HG03520 (cell line): ENCODE results near the gene RUFY2.
"Not testable (repeated sequence)": the region's sequence is repeated elsewhere in the genome, so short reads cannot be mapped to it uniquely, and the experiment has no call there.

Source experiments
- ATAC-seq: cut with Tn5 transposase; IDR thresholded peaks from one replicate; pipeline ENCODE4 v1.9.1; 2021; ENCODE audit warnings: mild to moderate bottlenecking, moderate library complexity; ENCODE audit not compliant: unreplicated experiment

The RUFY2 gene, protein sequence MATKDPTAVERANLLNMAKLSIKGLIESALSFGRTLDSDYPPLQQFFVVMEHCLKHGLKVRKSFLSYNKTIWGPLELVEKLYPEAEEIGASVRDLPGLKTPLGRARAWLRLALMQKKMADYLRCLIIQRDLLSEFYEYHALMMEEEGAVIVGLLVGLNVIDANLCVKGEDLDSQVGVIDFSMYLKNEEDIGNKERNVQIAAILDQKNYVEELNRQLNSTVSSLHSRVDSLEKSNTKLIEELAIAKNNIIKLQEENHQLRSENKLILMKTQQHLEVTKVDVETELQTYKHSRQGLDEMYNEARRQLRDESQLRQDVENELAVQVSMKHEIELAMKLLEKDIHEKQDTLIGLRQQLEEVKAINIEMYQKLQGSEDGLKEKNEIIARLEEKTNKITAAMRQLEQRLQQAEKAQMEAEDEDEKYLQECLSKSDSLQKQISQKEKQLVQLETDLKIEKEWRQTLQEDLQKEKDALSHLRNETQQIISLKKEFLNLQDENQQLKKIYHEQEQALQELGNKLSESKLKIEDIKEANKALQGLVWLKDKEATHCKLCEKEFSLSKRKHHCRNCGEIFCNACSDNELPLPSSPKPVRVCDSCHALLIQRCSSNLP

DNA sequence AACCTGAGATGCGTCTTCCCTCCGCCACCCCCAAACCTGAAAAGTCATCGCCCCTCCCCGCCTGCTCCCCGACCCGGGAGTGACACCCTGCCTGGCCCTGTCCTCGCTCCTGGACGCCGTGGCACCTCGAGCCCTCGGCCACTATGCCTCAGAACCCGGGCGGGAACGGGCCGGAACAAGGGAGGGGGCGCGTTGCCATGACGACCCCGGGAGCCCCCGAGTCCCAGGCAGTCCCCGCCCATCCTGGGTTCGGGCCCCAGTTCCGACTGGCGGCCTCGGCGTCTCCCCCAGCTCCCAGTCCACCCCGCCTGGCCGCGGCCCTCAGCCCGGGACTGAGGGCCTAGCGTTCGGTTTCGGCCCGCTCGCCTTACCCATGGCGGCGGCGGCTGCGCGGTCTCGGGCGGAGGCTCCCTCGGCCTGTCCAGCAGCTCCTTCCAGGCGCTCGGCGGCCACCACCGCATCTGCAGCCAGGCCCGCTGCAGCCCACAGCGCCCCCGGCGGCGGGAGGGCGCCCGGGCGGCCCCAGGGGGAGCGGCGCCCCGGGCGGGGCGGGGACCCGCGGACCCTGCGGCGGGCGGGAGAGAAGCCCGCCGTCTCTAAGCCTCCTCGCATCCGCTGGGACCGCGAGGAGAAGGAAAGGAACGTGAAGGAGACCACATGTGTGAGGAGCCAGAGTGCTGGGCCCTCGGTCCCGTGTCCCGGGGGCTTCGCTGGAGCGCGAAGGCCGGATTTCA is at the start of gene RUFY2:
RUFY2 (minus strand) TSS at position 463 of the 734 bp plus-strand sequence; CDS start at position 375, 88 bp downstream.
- peak; percentile 94 for ATAC-seq

DNA sequence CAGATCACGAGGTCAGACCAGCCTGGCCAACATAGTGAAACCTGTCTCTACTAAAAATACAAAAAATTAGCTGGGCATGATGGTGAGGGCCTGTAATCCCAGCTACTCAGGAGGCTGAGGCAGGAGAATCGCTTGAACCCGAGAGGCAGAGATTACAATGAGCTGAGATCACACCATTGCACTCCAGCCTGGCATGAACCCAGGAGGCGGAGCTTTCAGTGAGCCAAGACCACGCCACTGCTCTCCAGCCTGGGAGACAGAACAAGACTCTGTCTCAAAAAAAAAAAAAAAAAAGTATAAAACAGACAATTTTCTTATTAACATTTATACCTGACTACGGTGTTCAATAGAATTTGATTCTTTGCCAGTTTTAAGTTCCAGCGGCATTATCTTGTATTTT is 42.6 kb upstream of the RUFY2 start:
- not testable (repeated sequence) for ATAC-seq

DNA sequence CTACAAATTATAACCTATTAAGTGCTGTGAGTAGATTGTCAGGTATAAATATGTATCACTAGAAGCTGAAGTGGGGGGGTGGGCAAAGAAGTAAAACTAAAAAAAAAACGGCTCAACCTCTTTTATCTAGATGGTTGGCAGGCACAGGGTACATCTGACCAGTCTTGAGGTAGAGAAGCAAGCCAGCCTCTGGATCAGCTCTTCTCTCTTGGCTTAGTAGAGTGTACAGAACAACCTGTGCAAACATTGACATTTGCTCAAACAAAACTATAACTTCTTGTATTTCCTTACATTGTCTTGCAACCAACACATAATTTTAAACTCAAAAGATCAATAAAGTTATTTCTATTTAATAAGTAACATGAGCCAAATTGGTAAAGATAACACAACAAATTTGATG is 39.1 kb upstream of the RUFY2 start:
- ATAC-seq, result no peak

DNA sequence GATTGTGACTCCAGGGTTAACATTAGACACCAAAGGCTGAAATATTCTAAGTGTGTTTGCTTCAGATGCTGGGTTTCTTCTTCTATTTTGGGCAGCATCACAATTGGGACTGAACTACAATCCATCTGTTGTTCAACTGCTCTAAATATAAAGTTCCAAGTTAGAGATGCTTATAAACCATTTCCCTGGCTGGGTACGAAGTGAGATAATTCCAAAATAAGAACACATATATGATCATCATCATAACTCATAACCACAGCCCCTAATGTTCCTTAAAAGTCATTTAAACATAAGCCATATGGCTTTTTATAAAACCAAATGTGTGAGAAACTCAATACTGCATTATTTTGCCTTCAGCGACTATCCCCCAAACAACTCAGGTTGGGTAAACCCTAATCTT is 35.9 kb upstream of the RUFY2 start:
- no peak for ATAC-seq

DNA sequence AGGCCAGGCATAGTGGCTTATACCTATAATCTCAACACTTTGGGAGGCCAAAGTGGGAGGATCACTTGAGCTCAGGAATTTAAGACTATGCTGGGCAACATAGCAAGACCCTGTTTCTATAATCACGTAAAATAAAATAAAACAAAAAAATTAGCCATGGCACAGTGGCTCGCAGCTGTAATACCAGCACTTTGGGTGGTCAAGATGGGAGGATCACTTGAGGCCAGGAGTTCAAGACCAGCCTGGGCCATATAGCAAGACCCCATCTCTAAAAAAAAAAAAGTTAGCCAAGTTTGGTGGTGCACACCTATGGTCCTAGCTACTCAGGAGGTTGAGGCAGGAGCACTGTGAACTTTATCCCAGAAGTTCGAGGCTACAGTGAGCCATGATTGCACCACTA is 33.8 kb upstream of the RUFY2 start:
- no peak for ATAC-seq

DNA sequence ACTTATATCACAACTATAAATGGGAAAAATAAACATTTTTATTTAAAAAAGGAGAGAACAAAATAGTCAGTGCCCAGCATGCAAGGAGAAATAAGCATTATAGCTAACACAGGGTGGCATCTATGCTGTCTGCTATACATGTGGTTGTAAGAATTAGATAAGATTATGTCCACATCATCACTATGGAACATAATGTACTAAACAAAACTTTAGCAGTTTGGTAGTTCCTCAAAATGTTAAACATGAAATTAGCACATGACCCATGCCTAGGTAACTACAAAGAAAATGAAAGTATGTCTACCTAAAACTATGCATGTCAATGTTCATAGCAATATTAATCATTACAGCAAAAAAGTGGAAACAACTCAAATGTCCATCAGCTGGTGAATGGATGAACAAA is 28.7 kb upstream of the RUFY2 start:
- ATAC-seq, result no peak

DNA sequence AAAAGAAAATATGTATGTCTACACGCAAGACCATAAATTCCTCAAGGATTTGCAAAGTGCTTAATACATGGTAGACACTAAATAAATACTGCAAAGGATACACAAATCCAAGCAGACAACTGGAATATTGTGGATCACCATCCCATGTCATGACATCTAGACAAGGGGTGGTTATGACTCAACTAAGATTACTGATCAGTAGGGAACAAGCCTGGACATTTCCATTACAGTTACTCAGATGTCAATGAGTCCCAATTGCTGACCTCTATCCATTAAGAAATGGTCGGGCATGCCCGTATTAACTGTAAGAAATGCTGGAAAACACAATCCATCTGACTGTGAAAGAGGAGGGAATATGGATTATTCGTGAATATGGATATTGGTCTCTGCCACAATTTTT is 27.6 kb upstream of the RUFY2 start:
- ATAC-seq, result no peak

DNA sequence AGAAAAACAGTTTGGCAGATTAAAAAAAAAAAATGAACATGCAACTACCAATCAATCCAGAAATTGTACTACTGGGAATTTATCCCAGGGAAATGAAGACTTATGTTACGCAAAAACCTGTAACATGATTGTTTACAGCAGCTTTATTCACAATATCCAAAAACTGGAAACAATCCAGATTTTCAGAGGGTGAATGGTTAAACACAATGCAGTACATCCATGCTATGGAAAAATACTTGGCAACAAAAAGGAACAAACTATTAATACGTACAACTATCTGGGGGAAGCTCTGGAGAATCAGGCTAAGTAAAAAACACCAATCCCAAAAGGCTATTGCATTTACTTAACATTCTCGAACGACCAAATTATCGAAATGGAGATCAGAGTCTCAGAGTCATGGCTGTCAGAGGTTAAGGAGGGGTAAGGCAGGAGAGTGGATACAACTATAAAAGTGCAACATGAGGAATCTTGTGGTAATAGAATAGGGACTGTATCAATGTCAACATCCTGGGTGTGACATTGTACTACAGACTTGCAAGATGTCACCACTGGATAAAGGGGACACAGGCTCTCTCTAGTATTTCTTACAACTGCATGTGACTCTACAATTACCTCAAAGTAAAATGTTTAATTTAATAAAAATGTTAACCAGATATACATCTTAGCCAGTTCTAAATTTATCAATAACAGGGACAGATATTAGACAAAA is 21.5 kb upstream of the RUFY2 start:
- ATAC-seq, result no peak

DNA sequence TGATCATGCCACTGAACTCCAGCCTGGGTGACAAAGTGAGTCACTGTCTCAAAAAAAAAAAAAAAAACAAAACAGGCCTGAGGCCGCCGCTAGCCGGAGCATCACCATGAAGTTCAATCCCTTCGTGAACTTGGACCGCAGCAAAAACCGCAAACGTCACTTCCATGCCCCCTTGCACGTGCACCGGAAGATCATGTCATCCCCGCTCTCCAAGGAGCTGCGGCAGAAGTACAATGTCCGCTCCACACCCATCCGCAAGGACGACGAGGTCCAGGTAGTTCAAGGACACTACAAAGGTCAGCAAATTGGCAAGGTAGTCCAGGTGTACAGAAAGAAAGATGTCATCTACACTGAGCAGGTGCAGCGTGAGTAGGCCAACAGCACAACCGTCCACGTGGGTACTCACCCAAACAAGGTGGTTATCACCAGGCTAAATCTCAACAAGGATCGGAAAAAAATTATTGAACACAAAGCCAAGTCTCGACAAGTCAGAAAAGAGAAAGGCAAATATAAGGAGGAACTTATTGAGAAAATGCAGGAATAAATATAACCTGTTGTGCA is 17.5 kb upstream of the RUFY2 start:
- ATAC-seq, result no peak

DNA sequence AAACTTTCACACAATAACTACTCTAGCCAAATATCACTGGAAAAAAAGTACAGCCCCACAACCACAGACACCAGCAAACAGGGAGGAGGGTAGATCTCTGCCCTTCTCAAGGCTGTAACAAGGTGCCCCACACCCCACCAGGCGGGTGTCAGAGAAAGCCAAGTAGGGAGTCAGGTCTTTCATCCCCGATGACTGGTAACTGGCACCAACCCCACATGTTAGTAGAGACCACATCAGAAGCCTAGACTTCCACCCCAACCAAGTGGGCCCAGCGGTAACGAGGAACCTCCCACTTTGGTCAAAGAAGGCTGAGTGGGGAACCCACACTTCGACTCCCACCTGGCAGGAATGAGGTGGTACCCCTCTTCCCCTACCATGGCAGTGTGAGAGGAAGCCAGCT is 16.4 kb upstream of the RUFY2 start:
- ATAC-seq, result no peak

DNA sequence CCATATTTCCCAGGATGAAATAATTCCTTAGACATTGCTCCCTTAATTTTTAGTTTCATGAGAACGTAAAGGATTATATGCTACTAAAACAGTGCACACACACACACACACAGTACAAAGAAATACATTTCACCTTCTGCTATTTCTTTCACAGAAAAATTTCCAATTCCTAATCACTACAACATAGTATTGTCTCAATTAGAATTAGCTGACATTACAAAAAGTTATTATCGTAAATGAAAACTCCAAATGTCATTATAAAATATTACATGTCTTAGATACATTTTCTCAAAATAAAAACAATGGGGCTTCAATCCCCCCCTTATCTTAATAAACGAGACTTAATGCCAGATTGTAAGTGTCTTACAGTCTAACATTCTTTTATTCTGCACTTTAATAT is 12.3 kb upstream of the RUFY2 start:
- ATAC-seq, result no peak

DNA sequence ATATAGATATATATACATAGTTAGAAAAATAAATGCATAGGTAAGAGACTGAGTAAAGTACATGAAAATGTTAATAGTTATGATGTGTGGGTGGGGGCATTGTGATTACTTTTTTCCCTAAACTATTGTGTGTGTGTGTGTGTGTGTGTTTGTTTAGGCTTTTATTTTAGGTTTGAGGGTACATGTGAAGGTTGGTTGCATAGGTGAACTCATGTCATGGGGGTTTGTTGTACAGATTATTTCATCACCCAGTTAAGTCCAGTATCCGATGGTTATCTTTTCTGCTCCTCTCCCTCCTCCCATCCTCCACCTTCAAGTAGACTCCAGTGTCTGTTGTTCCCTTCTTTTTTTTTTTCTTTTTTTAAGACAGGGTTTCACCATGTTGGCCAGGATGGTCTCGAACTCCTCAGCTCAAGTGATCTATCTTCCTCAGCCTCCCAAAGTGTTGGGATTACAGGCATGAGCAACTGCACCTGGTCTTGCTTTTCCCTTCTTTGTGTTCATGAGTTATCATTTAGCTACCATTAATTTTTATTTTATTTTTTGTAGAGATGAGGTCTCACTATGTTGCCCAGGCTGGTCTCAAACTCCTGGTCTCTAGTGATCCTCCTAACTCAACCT is 1.9 kb upstream of the RUFY2 start:
- ATAC-seq, result no peak

DNA sequence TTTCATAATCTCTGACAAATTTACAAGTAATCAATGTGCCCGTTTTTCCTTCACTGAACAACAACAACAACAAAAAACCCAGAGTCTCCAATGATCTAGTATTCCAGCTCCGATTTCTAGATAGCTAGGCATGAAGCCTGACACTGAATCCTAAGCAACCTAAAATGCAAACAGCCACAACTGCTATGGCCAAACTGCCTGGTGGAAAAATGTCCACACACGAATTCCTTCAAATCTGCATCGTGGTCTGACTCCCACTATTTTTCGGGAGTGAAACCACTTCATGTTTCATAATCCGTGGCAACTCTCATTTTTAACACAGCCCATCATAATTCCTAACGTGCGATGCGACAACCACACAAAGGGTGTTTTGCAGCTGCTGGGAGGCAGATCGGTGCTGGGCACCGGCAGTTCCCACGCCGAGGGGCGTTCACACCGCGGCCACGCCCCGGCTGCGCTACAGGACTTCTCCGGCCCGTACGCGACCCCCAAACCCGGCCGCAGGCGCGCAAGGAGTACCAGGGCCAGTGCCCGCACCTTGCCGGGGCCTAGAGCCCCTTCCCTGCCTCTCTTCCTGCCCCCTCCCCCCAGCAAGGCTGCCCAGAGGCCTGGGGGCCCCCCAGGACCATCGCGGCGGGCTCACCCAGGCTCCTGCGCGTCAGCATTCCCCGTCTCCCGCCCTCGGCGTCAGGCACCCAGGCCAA is 814 bp downstream of the RUFY2 start:
- peak; percentile 15 for ATAC-seq

DNA sequence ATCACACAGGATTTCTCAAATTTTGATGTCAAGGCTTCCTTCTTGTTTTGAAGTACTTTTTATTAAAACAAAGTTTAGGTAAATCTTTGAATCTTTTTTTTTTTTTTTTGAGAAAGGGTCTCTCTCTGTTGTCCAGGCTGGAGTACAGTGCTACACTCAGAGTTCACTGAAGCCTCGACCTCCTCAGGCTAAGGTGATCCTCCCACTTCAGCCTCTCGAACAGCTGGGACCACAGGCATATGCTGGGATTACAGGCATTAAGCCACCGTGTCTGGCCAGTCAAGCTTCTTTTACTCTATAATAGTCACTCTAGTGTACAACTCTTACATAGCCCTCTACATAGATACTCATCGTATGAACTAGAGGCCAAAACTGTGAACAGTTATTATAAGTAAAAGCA is 3.4 kb downstream of the RUFY2 start:
- ATAC-seq, result no peak

DNA sequence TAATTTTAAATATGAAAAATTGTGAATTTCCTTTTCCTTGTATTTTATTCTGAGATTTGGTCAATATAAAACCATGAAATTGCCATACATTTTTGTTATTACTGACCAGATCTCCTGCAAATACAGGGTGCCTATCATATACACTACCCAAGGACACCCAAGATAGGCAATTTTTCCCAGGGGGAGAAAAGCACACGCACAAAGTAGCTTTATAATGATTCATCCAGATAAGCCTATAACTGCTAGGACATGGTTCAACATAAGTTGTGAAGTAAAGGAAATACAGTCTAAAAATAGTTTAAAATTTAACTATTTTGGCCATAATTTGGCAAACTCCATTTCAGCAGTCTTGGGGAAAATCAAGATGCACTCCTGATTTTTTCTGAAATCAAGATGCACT is 4.8 kb downstream of the RUFY2 start:
- ATAC-seq, result no peak

DNA sequence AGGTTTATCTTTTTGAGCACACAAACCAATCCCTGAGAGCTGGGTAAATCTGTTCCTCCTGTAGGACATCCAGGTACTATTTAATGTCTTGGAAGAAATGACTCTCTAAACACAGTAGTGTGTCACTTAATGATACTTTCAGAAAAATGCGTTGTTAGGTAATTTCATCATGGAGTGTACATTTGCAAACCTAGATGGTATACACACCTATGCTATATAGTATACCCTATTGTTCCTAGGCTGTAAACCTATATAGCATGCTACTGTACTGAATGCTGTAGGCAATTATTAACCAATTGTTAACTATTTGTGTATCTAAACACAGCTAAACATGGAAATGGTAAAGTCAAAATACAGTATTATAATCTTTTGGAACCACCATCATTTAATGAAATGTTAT is 10.1 kb downstream of the RUFY2 start:
- no peak for ATAC-seq

DNA sequence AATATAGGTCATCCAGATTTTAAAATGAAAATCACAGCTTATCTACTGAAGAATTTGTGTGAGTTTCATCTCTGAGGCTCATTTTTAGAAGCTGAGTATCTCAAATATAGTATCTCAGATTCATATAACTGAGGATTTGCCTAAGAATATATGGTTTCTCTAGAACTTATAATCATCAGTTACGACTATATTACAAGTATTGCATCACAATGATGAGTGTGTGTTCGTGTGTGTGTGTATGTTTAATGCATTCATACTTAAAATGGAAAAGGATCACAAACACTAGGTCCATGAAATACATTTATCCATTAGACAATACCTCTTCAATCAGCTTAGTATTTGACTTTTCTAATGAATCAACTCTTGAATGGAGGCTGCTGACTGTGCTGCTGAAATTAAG is 21.3 kb downstream of the RUFY2 start:
- ATAC-seq, result no peak

DNA sequence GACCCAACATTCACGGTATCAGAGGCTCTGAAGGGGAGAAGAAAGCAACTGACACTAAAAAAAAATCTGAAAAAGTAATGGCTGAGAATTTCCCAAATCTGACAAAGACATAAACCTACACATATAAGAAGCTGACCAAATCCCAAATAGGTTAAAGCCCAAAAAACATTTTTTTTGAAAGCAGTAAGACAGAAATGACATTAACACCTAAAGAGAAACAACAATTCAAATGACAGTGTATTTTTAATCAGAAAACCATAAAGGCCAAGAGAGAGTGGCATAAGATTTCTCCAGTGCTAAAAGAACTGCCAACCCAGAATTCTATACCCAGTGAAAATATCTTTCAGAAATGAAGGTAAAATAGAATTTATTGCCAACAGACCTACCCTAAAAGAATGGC is 35.5 kb downstream of the RUFY2 start:
- no peak for ATAC-seq

DNA sequence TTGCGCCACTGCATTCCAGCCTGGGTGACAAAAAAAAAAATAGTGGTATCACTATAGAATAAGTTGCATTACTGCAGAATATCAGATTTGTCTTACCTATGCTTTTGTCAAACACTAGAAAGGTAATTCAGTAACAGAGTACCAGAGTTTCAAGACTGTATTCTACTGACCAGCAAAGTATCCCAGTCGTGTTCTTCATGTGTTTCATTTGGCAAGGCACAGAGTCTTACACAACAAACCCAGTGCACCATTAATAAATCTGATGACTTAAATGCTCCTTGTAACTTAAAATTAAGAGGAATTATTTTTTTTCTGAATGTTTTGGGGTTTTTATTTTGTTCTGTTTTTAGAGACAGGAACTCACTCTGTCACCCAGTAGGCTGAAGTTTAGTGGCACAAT is 40.0 kb downstream of the RUFY2 start:
- no peak for ATAC-seq

DNA sequence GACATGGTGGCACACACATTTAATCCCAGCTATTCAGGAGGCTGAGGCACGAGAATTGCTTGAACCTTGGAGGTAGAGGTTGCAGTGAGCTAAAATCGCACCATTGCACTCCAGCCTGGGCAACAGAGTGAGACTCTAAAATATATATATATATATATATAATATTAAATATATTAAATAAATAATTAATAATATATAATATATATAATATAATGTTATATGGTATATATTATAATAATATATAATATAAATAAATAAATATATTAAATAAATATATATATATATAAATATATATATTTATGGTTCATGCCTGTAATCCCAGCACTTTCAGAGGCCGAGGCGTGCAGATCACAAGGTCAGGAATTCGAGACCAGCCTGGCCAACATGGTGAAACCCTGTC is 40.5 kb downstream of the RUFY2 start:
- no peak for ATAC-seq
